GM18508 (cell line): ENCODE data around the gene TMEM151B.
"Not testable (repeated sequence)": the region's sequence is repeated elsewhere in the genome, so short reads cannot be mapped to it uniquely, and the experiment has no call there.

Source experiments
- ATAC-seq: cut with Tn5 transposase; IDR thresholded peaks from one replicate; pipeline ENCODE4 v1.9.1; 2021; ENCODE audit warnings: moderate number of reproducible peaks; ENCODE audit not compliant: insufficient read depth, unreplicated experiment

The TMEM151B gene

GRCh38 chr6:44269921-44270525 is at the start of gene TMEM151B:
Gene TMEM151B, plus strand, starts transcription at chr6:44270450. Its CDS starts 293 bp downstream, at chr6:44270743.
- ATAC-seq: no peak

- ATAC-seq: no peak
Measured at GRCh38 chr6:44220913-44221290, 49.3 kb upstream of the TMEM151B start.

- ATAC-seq: no peak
Measured at GRCh38 chr6:44221291-44221960, 48.8 kb upstream of the TMEM151B start.

GRCh38 chr6:44221961-44222335 is 48.3 kb upstream of the TMEM151B start:
- ATAC-seq: no peak

- no peak for ATAC-seq
Measured at GRCh38 chr6:44222486-44223318, 47.5 kb upstream of the TMEM151B start.

GRCh38 chr6:44223319-44224028 is 46.8 kb upstream of the TMEM151B start, which contains the start of gene SLC29A1:
Gene SLC29A1, plus strand, starts transcription at chr6:44223595. Its CDS starts 3,719 bp downstream, at chr6:44227314.
- ATAC-seq: no peak

GRCh38 chr6:44224029-44224964 is 46.0 kb upstream of the TMEM151B start:
- ATAC-seq: no peak

- ATAC-seq: no peak
Measured at GRCh38 chr6:44224965-44225305, 45.3 kb upstream of the TMEM151B start.

GRCh38 chr6:44225579-44226325 is 44.5 kb upstream of the TMEM151B start:
- ATAC-seq: no peak

- ATAC-seq: no peak
Measured at GRCh38 chr6:44226368-44227147, 43.7 kb upstream of the TMEM151B start.

GRCh38 chr6:44227148-44227793 is 43.0 kb upstream of the TMEM151B start:
- ATAC-seq: no peak

GRCh38 chr6:44228031-44228430 is 42.2 kb upstream of the TMEM151B start:
- ATAC-seq: no peak

- ATAC-seq: no peak
Measured at GRCh38 chr6:44228433-44228832, 41.8 kb upstream of the TMEM151B start.

GRCh38 chr6:44228836-44229235 is 41.4 kb upstream of the TMEM151B start:
- ATAC-seq: no peak

- no peak for ATAC-seq
Measured at GRCh38 chr6:44229376-44230033, 40.7 kb upstream of the TMEM151B start.

- no peak for ATAC-seq
Measured at GRCh38 chr6:44230034-44230675, 40.1 kb upstream of the TMEM151B start.

- not testable (repeated sequence) for ATAC-seq
Measured at GRCh38 chr6:44231426-44231825, 38.8 kb upstream of the TMEM151B start.
